Calu3 (cell line): Measurements from ENCODE around the gene KRI1. TPM values are rescaled to one million over a fixed set of nuclear protein-coding genes. Genes with fewer than 3 reads are reported as not detected.
A peak's percentile ranks its signal among the peaks of the same experiment; 100 is the strongest.

Experiments
- Bru-seq: library from RNA; stranded (reverse); fragments of 400-500 nt; gene quantifications from one replicate; lab custom pipeline; 2021; lab: Mats Ljungman, UMichigan
- BruChase-seq, 2 experiments: library from RNA; stranded (reverse); fragments of 400-500 nt; gene quantifications; one replicate each; lab custom pipeline; 2021; lab: Mats Ljungman, UMichigan
- BruUV-seq: library from RNA; stranded (reverse); fragments of 400-500 nt; replicated peaks from 2 replicates; lab custom pipeline; 2021; lab: Mats Ljungman, UMichigan
- CTCF ChIA-PET: fragments of 300-600 bp; sonication (Branson Sonifier 250); formaldehyde crosslinking; loops from one replicate; lab custom pipeline; 2022; ENCODE audit warnings: antibody characterized with exemption; lab: Charles Lee
- DNase-seq: peaks from one replicate; pipeline ENCODE4 v3.0.0; 2022
- H3K27ac Mint-ChIP-seq: one replicate; pipeline ENCODE4 v1.8.0; 2022; ENCODE audit warnings: mixed read lengths; ENCODE audit not compliant: unreplicated experiment
- H3K27me3 Mint-ChIP-seq: one replicate; pipeline ENCODE4 v1.8.0; 2022; ENCODE audit warnings: mixed read lengths; ENCODE audit not compliant: unreplicated experiment
- H3K36me3 Mint-ChIP-seq: one replicate; pipeline ENCODE4 v1.8.0; 2022; ENCODE audit warnings: mild to moderate bottlenecking, moderate library complexity, mixed read lengths; ENCODE audit not compliant: insufficient read depth, unreplicated experiment
- H3K4me1 Mint-ChIP-seq: one replicate; pipeline ENCODE4 v1.8.0; 2022; ENCODE audit warnings: mild to moderate bottlenecking, low read depth, mixed read lengths; ENCODE audit not compliant: unreplicated experiment
- H3K4me3 Mint-ChIP-seq: one replicate; pipeline ENCODE4 v1.8.0; 2022; ENCODE audit warnings: mild to moderate bottlenecking, low read depth, moderate library complexity, mixed read lengths; ENCODE audit not compliant: unreplicated experiment
- H3K9me3 Mint-ChIP-seq: one replicate; pipeline ENCODE4 v1.8.0; 2022; ENCODE audit warnings: low read depth, mixed read lengths; ENCODE audit not compliant: unreplicated experiment
- CTCF ChIP-seq: fragments of 200-600 bp; IDR thresholded peaks from one replicate; pipeline ENCODE4 v1.8.0; 2022; ENCODE audit warnings: antibody characterized with exemption; ENCODE audit not compliant: unreplicated experiment
- intact Hi-C: fragments of 100-400 bp; cut with micrococcal nuclease; formaldehyde crosslinking; loops from one replicate; pipeline ENCODE4 v1.10.0; 2022; ENCODE audit not compliant: unreplicated experiment
- long read RNA-seq: library from polyadenylated mRNA; stranded (forward); transcript quantifications from one replicate; pipeline ENCODE4 v2.0.0, GENCODE V29; 2022
- total RNA-seq: library from RNA; stranded (reverse); gene quantifications from 2 replicates; pipeline ENCODE4 v1.2.3, GENCODE V29; 2022

Gene KRI1
- total RNA-seq (29.6 and 30.8 TPM in 2 replicates), Bru-seq, nascent RNA (percentile 62 among the genes with signal in this experiment), BruChase-seq, experiment 1, labeled RNA remaining after a 6-hour chase (percentile 75 among the genes with signal in this experiment), BruChase-seq, experiment 2, labeled RNA remaining after a 2-hour chase (percentile 72 among the genes with signal in this experiment)
- long read RNA-seq, partial matches to known transcripts: 2 of 13 reads
- long read RNA-seq, other reads (novel, unspliced or antisense): 6 of 13 reads

GRCh38 chr19:10565567-10566407 is at the start of gene KRI1:
Gene KRI1, minus strand, starts transcription at chr19:10566010. Its CDS starts 11 bp downstream, at chr19:10565999.
- intact Hi-C loops: no loop called here
- DNase-seq: peak; percentile 96
- peaks cover 30% of the 10 kb centered on the region for H3K4me1 Mint-ChIP-seq
- H3K4me3 Mint-ChIP-seq: peak within 1 kb of the TSS; percentile 94
- no TSS peak for BruUV-seq
- H3K36me3 Mint-ChIP-seq: peaks cover 61% of the 10 kb centered on the region
- H3K27me3 Mint-ChIP-seq: no peaks in the 10 kb centered on the region
- no peaks in the 10 kb centered on the region for H3K9me3 Mint-ChIP-seq
- CTCF ChIA-PET: interaction anchor here (1.0 kb wide), 1 partner anchor 147 kb away, joined by 3 read pairs; no protein-coding TSS in a partner anchor
- TF ChIP-seq CTCF: no peak
- peak within 1 kb of the TSS; percentile 38 for H3K27ac Mint-ChIP-seq

GRCh38 chr19:10612499-10613119 is 46.8 kb upstream of the KRI1 start:
- no peak for TF ChIP-seq CTCF
- CTCF ChIA-PET: no interaction called here
- H3K27ac Mint-ChIP-seq: no peak overlapping the region
- H3K4me3 Mint-ChIP-seq: no peak overlapping the region
- BruUV-seq: no TSS peak
- peaks cover 16% of the 10 kb centered on the region for H3K4me1 Mint-ChIP-seq
- intact Hi-C loops: no loop called here
- H3K9me3 Mint-ChIP-seq: no peaks in the 10 kb centered on the region
- H3K36me3 Mint-ChIP-seq: no peaks in the 10 kb centered on the region
- peak; percentile 55 for DNase-seq
- H3K27me3 Mint-ChIP-seq: no peaks in the 10 kb centered on the region

GRCh38 chr19:10611907-10612306 is 46.1 kb upstream of the KRI1 start:
- no peak for DNase-seq
- Mint-ChIP-seq H3K9me3 (no peaks in the 10 kb centered on the region), H3K36me3 (no peaks in the 10 kb centered on the region), H3K27ac (no peak overlapping the region), H3K27me3 (no peaks in the 10 kb centered on the region), H3K4me3 (no peak overlapping the region), H3K4me1 (peaks cover 9% of the 10 kb centered on the region)
- no TSS peak for BruUV-seq
- intact Hi-C loops: no loop called here
- no peak for TF ChIP-seq CTCF
- CTCF ChIA-PET: interaction anchor here (0.6 kb wide), 1 partner anchor 29 kb away, joined by 5 read pairs; no protein-coding TSS in a partner anchor

GRCh38 chr19:10604460-10604980 is 38.7 kb upstream of the KRI1 start:
- H3K36me3 Mint-ChIP-seq: no peaks in the 10 kb centered on the region
- CTCF ChIA-PET: no interaction called here
- DNase-seq: no peak
- intact Hi-C loops: no loop called here
- H3K4me3 Mint-ChIP-seq: no peak overlapping the region
- H3K9me3 Mint-ChIP-seq: no peaks in the 10 kb centered on the region
- H3K4me1 Mint-ChIP-seq: peaks cover 16% of the 10 kb centered on the region
- no peak for TF ChIP-seq CTCF
- H3K27ac Mint-ChIP-seq: no peak overlapping the region
- no TSS peak for BruUV-seq
- H3K27me3 Mint-ChIP-seq: no peaks in the 10 kb centered on the region
